Upper lobe of left lung (tissue), 4 donors: ENCODE results near the gene APLF.

Experiments
- EP300 ChIP-seq, 4 donors: sonication (generic); formaldehyde crosslinking; IDR thresholded peaks; one replicate each; pipeline ENCODE4 v1.5.1; 2017; ENCODE audit warnings: antibody characterized with exemption in 4 of 4, control low read depth in 2 of 4
- TF ChIP-seq, protein P1 (sequence below), 6 experiments: fragments of 450-650 bp in 4 of 6; fragments of 200-600 bp in 2 of 6; sonication (generic) in 2 of 6; IDR thresholded peaks; one replicate each; pipeline ENCODE4 v1.5.1; 2016 to 2019; ENCODE audit warnings: antibody characterized with exemption in 6 of 6

GRCh38 chr2:68568116-68568515 lies 100.7 kb downstream of the APLF start:
- TF ChIP-seq, protein P1, sequence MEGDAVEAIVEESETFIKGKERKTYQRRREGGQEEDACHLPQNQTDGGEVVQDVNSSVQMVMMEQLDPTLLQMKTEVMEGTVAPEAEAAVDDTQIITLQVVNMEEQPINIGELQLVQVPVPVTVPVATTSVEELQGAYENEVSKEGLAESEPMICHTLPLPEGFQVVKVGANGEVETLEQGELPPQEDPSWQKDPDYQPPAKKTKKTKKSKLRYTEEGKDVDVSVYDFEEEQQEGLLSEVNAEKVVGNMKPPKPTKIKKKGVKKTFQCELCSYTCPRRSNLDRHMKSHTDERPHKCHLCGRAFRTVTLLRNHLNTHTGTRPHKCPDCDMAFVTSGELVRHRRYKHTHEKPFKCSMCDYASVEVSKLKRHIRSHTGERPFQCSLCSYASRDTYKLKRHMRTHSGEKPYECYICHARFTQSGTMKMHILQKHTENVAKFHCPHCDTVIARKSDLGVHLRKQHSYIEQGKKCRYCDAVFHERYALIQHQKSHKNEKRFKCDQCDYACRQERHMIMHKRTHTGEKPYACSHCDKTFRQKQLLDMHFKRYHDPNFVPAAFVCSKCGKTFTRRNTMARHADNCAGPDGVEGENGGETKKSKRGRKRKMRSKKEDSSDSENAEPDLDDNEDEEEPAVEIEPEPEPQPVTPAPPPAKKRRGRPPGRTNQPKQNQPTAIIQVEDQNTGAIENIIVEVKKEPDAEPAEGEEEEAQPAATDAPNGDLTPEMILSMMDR (IDR thresholded peaks at IDR 0.05) = no peak
- no peak for TF ChIP-seq EP300 (IDR thresholded peaks at IDR 0.05)
